NCI-H1048 (cell line): ENCODE data around the gene ERMP1.
"Not testable (repeated sequence)": the region's sequence is repeated elsewhere in the genome, so short reads cannot be mapped to it uniquely, and the experiment has no call there.

Source experiments
- DNase-seq: peaks from one replicate; lab custom pipeline; 2025; lab: John Stamatoyannopoulos, UW

ERMP1 gene

GRCh38 chr9:5820425-5820824, 12.5 kb downstream of the ERMP1 start:
- no peak for DNase-seq

- no peak for DNase-seq
Observed at GRCh38 chr9:5819174-5819573, 13.7 kb downstream of the ERMP1 start.

GRCh38 chr9:5818424-5819142, 14.3 kb downstream of the ERMP1 start:
- no peak for DNase-seq

- DNase-seq = no peak
Observed at GRCh38 chr9:5817862-5818261, 15.1 kb downstream of the ERMP1 start.

GRCh38 chr9:5815461-5815860, 17.5 kb downstream of the ERMP1 start:
- no peak for DNase-seq

- DNase-seq = no peak
Observed at GRCh38 chr9:5813824-5814223, 19.1 kb downstream of the ERMP1 start.

- no peak for DNase-seq
Observed at GRCh38 chr9:5811751-5812150, 21.2 kb downstream of the ERMP1 start.

GRCh38 chr9:5805478-5805877, 27.4 kb downstream of the ERMP1 start:
- no peak for DNase-seq

- DNase-seq = no peak
Observed at GRCh38 chr9:5801739-5802113, 31.2 kb downstream of the ERMP1 start.

GRCh38 chr9:5800969-5801738, 31.8 kb downstream of the ERMP1 start:
- no peak for DNase-seq

- DNase-seq = not testable (repeated sequence)
Observed at GRCh38 chr9:5800378-5800777, 32.5 kb downstream of the ERMP1 start.

GRCh38 chr9:5799314-5799713, 33.6 kb downstream of the ERMP1 start:
- no peak for DNase-seq

- no peak for DNase-seq
Observed at GRCh38 chr9:5798581-5798980, 34.3 kb downstream of the ERMP1 start.

- DNase-seq = no peak
Observed at GRCh38 chr9:5796298-5796697, 36.6 kb downstream of the ERMP1 start.

- DNase-seq = no peak
Observed at GRCh38 chr9:5793812-5794211, 39.1 kb downstream of the ERMP1 start.

- no peak for DNase-seq
Observed at GRCh38 chr9:5791870-5792269, 41.0 kb downstream of the ERMP1 start.

- DNase-seq = no peak
Observed at GRCh38 chr9:5790923-5791322, 42.0 kb downstream of the ERMP1 start.

- DNase-seq = no peak
Observed at GRCh38 chr9:5789489-5789888, 43.4 kb downstream of the ERMP1 start.

- DNase-seq = no peak
Observed at GRCh38 chr9:5787759-5788302, 45.1 kb downstream of the ERMP1 start.

GRCh38 chr9:5787220-5787619, 45.7 kb downstream of the ERMP1 start:
- DNase-seq = no peak

GRCh38 chr9:5786370-5787127, 46.4 kb downstream of the ERMP1 start:
- no peak for DNase-seq

GRCh38 chr9:5784526-5785315, 48.2 kb downstream of the ERMP1 start:
- DNase-seq = no peak
